GM08714 (cell line): Measurements from ENCODE around the gene CDC23.
A peak's percentile ranks its signal among the peaks of the same experiment; 100 is the strongest.
"Not testable (repeated sequence)": the region's sequence is repeated elsewhere in the genome, so short reads cannot be mapped to it uniquely, and the experiment has no call there.

ENCODE experiments used
- H3K4me3 ChIP-seq: fragments of 200-500 bp; sonication (Bioruptor generic); 2 replicates; pipeline ENCODE4 v1.5.1; 2014; ENCODE audit warnings: mild to moderate bottlenecking, low read length, inconsistent platforms
- ZNF274 ChIP-seq: IDR thresholded peaks from 2 replicates; pipeline ENCODE4 v1.6.1; 2012; ENCODE audit warnings: mild to moderate bottlenecking, low read depth, low read length

The CDC23 gene

DNA sequence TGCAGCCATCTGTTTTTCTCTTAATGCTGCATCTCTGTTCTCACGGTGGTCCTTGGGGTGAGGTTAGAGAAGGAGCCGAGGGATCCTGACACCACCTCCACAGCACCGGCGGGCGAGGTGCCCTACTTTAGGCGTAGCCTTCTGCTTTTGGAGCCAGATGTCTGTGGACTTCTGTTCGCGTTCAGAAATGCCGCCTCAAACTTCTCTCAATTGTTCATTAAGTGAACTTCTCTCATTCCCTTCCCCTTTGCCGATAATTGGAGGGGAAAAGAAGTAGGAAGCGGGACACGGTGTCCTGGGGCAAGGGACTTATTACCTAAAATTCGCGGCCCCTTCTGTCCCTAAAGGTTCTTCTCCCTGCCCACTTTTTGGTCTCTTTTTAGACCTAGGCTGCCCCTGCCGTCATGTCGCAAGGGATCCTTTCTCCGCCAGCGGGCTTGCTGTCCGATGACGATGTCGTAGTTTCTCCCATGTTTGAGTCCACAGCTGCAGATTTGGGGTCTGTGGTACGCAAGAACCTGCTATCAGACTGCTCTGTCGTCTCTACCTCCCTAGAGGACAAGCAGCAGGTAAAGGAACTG, 33.8 kb downstream of the CDC23 start:
- no peak for TF ChIP-seq ZNF274
- peak overlapping the region; percentile 99 for H3K4me3 ChIP-seq

DNA sequence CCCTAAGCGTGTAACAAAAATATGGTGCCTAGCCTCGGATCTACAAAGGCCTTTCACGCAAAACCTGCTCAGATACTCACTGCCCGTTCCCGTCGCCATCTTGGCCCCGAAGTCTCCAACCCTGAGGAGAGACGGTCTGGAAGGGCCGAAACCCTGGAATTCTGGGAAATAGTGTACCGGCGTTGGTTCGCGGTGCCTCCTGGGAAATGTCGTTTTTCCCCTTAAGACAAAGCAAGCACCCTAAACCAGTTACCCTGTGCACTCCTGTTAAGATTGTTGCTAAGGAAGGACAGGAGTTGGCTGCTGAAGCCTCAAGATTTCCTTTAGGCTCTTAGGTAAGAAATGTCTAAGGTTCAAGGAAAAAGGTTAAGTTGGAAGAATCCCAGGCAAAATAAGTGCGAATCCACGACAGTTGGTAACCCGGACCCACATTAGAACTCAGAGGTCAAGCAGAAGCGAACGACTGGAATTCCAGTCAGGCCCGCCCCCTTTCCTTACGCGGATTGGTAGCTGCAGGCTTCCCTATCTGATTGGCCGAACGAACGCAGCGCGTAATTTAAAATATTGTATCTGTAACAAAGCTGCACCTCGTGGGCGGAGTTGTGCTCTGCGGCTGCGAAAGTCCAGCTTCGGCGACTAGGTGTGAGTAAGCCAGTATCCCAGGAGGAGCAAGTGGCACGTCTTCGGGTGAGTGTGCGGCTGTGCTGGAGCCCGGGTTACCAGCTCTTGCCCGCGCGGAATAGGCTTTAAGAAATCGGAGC, 34.4 kb downstream of the CDC23 start, which contains the start of the genes BRD8 and KIF20A:
BRD8 (minus strand) TSS at position 115 of the 761 bp plus-strand sequence; CDS start at position 99, 16 bp downstream.
KIF20A (plus strand) TSS at position 597 of the 761 bp plus-strand sequence. CDS start 569 bp downstream, outside the sequence.
- TF ChIP-seq ZNF274 = no peak
- H3K4me3 ChIP-seq = peak within 1 kb of the TSS; percentile 99

DNA sequence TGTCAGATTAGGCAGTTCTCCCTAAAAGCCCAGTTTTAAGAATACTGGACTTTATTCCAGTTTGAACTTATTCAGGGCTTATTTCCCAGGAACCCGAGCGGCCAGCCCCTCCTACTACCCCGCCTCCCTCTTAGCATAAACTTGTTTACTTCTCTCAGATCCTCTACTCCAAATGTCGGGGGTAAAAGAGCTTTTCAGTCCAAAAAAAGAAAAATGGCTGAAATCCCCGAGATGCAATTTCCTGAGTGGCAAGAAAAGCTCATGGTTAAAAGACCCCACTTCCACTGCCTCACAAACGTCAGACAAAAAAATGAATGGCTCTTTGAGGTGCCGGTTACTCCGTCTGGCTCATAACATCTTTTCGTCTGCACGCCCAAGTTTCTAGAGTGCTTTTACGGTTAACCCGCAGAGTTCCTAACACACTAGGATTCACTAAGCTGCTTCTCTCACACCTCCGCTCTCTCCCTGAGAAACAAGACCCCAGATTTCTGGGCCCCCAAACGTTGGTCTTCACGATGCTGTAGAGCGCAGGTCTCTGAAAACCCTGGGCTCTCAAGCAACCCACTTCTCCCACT, 35.1 kb downstream of the CDC23 start:
- peak overlapping the region; percentile 99 for H3K4me3 ChIP-seq
- TF ChIP-seq ZNF274 = no peak

DNA sequence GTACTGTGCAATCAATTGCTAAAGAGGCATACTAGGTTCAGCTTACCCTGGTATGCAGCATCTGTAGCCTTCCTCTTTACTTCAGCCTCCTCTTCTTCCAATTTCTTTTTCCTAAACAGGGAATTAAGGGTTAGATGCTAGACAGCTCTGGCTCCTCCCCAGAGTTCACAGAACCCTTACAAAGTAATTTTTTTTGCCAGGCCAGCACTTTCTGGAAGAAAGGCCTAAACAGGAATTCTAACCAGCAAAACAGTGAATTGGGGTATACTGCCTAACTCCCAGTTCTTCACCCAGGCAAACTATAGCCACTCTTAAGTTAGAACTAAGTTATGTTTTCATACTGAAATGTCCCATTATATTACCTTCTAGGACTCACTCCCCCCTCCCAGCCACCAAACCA, 42.8 kb downstream of the CDC23 start:
- H3K4me3 ChIP-seq = no peak overlapping the region
- TF ChIP-seq ZNF274 = no peak

DNA sequence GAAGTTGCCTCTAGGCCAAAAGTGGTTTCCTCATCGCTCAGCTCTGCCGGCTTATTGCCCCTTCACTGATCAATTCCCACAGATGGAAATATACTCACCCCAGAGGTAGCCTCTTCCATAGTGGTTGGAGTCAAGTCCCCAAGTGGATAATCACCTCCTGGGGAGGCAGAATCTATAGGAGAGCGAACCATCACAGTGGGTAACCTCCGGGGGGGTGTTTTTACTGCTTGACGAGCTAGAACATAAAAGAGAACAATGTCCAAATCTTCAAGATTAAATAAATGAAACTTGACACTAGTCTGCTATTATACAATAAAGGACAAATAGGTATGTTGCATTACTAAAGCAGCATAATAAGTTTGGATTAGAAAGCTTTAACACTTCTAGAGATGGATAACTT, 44.0 kb downstream of the CDC23 start:
- no peak overlapping the region for H3K4me3 ChIP-seq
- no peak for TF ChIP-seq ZNF274

DNA sequence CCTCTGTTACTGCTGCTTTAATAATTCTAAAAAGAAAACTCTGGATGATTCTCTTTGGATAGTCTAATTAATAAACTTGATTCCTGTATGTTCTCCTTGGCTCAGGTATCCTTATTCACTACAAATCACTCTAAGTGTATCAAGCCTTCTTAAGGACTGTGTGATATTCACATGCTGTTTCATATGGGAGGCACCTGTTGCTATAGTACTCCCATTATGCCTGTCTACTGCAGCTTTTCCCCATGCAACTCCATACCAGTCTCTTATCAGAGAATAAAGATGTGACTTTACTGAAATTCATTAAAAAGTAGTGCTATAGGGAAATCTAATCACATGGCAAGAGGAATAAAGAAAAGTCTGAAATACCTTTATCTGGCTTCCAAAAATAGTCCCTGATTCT, 49.4 kb downstream of the CDC23 start:
- TF ChIP-seq ZNF274 = no peak
- no peak overlapping the region for H3K4me3 ChIP-seq

DNA sequence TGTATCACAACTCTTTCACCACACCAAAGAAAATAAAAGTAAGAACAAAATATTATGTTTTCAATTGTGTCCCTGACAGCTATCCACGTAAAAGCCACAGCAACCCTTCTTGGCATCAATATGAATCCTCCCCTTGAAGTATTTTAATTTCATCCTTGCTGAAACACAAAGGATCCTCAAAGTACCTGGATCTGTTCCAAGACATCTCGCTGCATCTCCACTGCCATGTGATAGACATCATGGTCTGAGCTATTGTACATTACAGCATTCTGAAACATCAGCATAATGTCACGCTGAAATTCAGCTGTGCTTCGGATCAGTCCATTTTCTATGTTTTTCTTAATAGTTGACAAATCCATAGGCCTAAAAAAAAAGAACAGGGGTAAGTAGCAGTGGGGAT, 52.4 kb downstream of the CDC23 start:
- TF ChIP-seq ZNF274 = no peak
- no peak overlapping the region for H3K4me3 ChIP-seq

DNA sequence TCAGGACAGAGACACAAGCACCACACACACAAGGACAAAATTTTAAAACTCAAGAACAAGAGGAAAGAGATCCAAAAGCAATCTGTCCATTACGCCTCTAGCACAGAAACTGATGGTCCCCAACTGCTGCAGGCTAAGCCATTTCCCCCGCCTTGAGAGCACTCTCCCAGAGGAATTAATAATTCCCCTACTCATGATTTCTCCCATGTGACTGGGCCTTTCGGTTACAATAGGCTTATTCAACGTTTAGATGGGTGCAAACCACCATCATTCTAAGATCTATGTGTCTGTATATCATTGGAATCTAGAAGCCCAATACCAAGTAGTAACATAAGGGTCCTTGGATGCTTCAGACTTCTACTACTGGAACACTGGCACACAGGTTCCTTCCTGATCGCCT, 53.5 kb downstream of the CDC23 start:
- no peak overlapping the region for H3K4me3 ChIP-seq
- no peak for TF ChIP-seq ZNF274

DNA sequence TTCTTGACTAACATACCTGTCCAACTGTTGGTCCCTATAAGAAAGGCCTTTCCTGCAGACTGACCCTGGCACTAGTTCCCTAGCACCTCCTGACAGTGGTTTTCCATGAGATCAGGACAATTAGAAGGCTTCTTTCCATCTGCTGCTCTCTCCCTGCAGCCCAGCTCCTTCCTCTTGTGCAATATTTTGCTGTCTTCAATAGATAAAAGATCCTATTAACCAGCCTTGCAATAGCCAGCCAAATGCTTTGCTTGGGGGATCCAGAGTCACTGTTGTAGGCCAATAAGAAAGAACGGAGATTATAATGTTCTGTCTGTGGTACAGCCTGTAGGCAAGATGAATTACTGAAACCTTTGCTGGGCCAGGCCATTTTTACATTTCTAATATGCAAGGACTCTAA, 55.5 kb downstream of the CDC23 start:
- H3K4me3 ChIP-seq = no peak overlapping the region
- no peak for TF ChIP-seq ZNF274

DNA sequence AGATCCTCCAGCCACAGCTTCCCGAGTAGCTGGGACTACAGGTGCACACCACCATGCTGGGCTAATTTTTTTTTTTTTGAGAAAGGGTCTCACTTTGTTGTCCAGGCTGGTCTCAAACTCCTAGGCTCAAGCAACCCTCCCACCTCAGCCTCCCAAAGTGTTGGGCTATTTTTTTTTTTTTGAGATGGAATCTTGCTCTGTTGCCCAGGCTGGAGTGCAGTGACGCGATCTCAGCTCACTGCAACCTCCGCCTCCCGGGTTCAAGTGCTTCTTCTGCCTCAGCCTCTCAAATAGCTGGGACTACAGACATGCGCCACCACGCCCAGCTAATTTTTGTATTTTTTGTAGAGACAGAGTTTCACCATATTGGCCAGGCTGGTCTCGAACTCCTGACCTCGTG, 57.1 kb downstream of the CDC23 start:
- H3K4me3 ChIP-seq = not testable (repeated sequence)

DNA sequence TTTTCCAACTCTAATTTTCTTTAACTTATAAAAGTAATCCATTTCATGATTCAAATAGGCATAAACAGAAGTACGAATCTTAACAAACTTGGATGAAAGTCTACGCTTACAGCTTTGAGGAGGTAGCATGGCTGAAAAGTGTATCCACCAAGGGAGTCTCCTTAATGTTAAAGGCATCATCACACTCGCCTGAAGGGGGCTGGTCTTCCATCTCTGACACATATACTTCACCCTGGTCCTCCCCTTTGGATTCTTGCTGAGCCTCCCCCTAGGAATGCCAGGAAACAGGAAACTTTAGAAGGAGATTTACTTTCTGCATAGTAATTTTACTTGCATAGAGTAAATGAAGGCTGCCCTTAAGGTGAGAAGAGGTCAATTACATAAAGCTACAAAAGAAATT, 63.6 kb downstream of the CDC23 start:
- H3K4me3 ChIP-seq = no peak overlapping the region
- TF ChIP-seq ZNF274 = no peak

DNA sequence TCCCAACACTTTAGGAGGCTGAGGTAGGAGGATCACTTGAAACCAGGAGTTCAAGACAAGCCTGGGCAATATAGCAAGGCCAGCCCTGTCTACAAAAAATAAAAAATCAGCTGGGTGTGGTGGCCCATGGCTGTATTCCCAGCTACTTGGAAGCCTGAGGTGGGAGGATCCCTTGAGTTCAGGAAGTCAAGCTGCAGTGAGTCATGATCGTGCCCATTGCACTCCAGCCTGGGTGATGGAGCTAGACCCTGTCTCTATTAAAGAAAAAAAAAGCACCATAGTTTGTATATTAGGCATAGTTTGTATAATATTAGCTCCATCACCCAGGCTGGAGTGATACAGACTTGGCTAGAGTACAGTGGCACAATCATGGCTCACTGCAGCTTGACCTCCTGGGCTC, 64.3 kb downstream of the CDC23 start:
- no peak for TF ChIP-seq ZNF274
- H3K4me3 ChIP-seq = no peak overlapping the region

DNA sequence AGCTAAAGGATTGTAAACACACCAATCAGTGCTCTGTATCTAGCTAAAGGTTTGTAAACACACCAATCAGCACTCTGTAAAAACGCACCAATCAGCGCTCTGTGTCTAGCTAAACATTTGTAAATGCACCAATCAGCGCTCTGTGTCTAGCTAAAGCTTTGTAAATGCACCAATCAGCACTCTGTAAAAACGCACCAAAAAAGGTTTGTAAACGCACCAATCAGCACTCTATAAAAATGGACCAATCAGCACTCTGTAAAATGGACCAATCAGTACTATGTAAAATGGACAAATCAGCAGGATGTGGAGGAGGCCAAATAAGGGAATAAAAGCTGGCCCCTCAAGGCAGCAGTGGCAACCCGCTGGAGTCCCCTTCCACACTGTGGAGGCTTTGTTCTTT, 69.5 kb downstream of the CDC23 start:
- not testable (repeated sequence) for H3K4me3 ChIP-seq

DNA sequence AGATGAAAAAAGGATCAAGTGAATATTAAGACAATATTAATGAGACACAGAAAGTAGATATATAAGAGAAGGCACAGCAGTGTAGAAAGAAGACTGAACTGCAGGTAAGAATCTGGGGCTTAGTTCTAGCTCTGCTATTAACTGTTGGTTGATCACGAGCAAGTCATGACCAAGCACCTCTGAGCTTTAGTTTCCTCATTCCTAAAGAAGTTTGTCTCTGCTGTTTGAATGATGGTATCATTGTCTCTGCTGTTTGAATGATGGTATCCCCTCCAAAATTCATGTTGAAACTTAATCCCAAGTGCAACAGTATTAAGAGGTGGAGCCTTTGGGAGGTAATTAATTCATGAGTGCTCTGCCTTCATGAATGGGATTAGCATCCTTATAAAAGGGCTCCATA, 71.4 kb downstream of the CDC23 start:
- H3K4me3 ChIP-seq = no peak overlapping the region
- TF ChIP-seq ZNF274 = no peak

DNA sequence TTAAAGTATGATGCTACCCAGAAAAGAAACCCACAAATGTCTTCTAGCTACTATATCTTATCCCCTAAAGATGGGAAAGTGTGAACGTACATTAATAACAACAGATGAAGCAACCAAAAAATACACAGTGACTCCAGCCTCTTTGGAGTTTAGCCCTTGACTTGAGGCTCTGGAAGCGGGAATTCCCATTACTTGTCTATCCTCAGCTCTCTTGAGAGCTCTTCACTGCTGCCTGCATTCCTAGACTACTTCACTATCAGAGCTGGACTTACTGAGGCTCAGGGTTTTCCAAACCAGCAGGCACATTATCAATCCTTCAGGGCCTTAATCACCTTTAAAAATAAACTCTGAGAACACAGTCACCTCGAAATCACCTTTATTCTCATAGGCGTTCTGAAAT, 72.9 kb downstream of the CDC23 start:
- H3K4me3 ChIP-seq = no peak overlapping the region
- no peak for TF ChIP-seq ZNF274
